Measurements from ENCODE around the gene TRO.

DNA sequence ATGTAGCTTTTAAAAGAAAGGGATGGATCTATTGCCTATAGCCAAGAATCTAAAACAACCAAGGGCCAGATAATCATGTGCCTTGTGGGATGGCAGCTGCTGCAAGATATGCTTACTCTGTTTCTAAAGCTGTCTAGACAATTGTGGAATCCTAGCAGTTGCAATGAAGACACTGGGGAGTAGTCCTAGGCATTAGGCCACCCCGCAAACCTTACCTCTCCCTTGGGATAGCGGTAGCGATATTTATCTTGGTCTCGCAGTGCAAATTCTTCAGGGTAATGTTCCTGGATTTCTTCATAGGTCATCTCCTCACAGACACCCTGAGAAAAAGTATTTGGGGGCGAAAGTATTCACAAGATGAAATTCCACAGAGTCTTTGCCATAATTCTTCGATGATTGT is 24.6 kb downstream of the TRO start:
- TF ChIP-seq NFXL1 (CRISPR knock-in tag; IDR thresholded peaks at IDR 0.05) (no peak), ZBED1 (IDR thresholded peaks at IDR 0.05) (no peak), PML (IDR thresholded peaks at IDR 0.05; ENCODE audit: low read length) (no peak), ZKSCAN1 (IDR thresholded peaks at IDR 0.05; ENCODE audit: low read depth, low read length) (no peak)

Measured in K562 (cell line).